CD4-positive, alpha-beta T cell (primary cell): ENCODE measurements around the gene MYOG. TPM values are rescaled to one million over a fixed set of nuclear protein-coding genes. Genes with fewer than 3 reads are reported as not detected.

Source experiments
- ATAC-seq: fragments of 200-7000 bp; cut with Tn5 transposase; one replicate; pipeline ENCODE4 v1.10.0; 2022; ENCODE audit warnings: mild to moderate bottlenecking; ENCODE audit not compliant: poor library complexity
- CTCF ChIA-PET: fragments of 350-600 bp; sonication (Branson Sonifier 250); formaldehyde crosslinking; loops from one replicate; lab custom pipeline; 2021; ENCODE audit warnings: antibody characterized with exemption, inconsistent platforms; lab: Charles Lee
- POLR2A ChIA-PET: fragments of 350-600 bp; sonication (Branson Sonifier 250); formaldehyde crosslinking; loops from one replicate; lab custom pipeline; 2021; ENCODE audit warnings: antibody characterized with exemption, inconsistent platforms; lab: Charles Lee
- DNase-seq, 14 experiments: peaks; one replicate each; pipeline ENCODE4 v3.0.0-alpha.2; 2013 to 2020; ENCODE audit warnings: mixed read lengths in 2 of 14
- H3K27ac ChIP-seq, 2 donors: one replicate each; pipeline versions ENCODE4 v1.5.1 to v1.7.0; 2013; ENCODE audit warnings: low read length in 2 of 2, low read depth in 1 of 2, mild to moderate bottlenecking in 1 of 2
- H3K27me3 ChIP-seq, 2 experiments: 1 replicate in 1 of 2; 2 replicates in 1 of 2; pipeline versions ENCODE4 v1.6.1 to v1.7.0; 2013; ENCODE audit warnings: low read length in 2 of 2, control low read depth in 1 of 2, mild to moderate bottlenecking in 1 of 2, moderate library complexity in 1 of 2; ENCODE audit not compliant: insufficient read depth in 2 of 2, control insufficient read depth in 1 of 2
- H3K36me3 ChIP-seq: one replicate; pipeline ENCODE4 v1.6.1; 2013; ENCODE audit warnings: low read length, control low read depth; ENCODE audit not compliant: insufficient read depth
- H3K4me1 ChIP-seq: one replicate; pipeline ENCODE4 v1.6.1; 2013; ENCODE audit warnings: low read length, control low read depth; ENCODE audit not compliant: insufficient read depth
- H3K4me3 ChIP-seq: one replicate; pipeline ENCODE4 v1.5.1; 2013; ENCODE audit warnings: mild to moderate bottlenecking, low read length, moderate library complexity
- H3K9me3 ChIP-seq, 2 experiments: 1 replicate in 1 of 2; 2 replicates in 1 of 2; pipeline versions ENCODE4 v1.6.1 to v1.7.0; 2013; ENCODE audit warnings: low read length in 2 of 2, mild to moderate bottlenecking in 2 of 2, control low read depth in 1 of 2, moderate library complexity in 1 of 2; ENCODE audit not compliant: control insufficient read depth in 1 of 2, insufficient read depth in 1 of 2
- H3K27ac Mint-ChIP-seq: one replicate; pipeline ENCODE4 v1.8.0; 2020; ENCODE audit warnings: mixed read lengths
- H3K27me3 Mint-ChIP-seq: one replicate; pipeline ENCODE4 v1.8.0; 2021; ENCODE audit warnings: mixed read lengths
- H3K36me3 Mint-ChIP-seq: one replicate; pipeline ENCODE4 v1.8.0; 2021; ENCODE audit warnings: low read depth, mixed read lengths
- H3K4me1 Mint-ChIP-seq: one replicate; pipeline ENCODE4 v1.8.0; 2021; ENCODE audit warnings: low read depth, mixed read lengths
- H3K4me3 Mint-ChIP-seq: one replicate; pipeline ENCODE4 v1.8.0; 2020; ENCODE audit warnings: mild to moderate bottlenecking, mixed read lengths
- H3K9me3 Mint-ChIP-seq: one replicate; pipeline ENCODE4 v1.8.0; 2020; ENCODE audit warnings: mixed read lengths
- intact Hi-C, 2 experiments: fragments of 100-400 bp; cut with DNase I in 1 of 2; cut with micrococcal nuclease in 1 of 2; formaldehyde crosslinking; loops; one replicate each; pipeline versions ENCODE4 v1.15.1 to v1.9.0; 2023 to 2025; cut with DNase I, micrococcal nuclease
- total RNA-seq, 174 experiments: library from RNA in 2 of 174; stranded (reverse) in 2 of 174; gene quantifications; one replicate each; pipeline ENCODE4 v1.2.3 and lab custom pipeline; 2021 to 2026
- TF ChIP-seq, protein P1 (sequence below): fragments of 200-600 bp; IDR thresholded peaks from one replicate; pipeline ENCODE4 v1.8.0; 2022; ENCODE audit warnings: antibody characterized with exemption, mild to moderate bottlenecking

The MYOG gene
- total RNA-seq, 2 experiments from 2014 or later: not detected

DNA sequence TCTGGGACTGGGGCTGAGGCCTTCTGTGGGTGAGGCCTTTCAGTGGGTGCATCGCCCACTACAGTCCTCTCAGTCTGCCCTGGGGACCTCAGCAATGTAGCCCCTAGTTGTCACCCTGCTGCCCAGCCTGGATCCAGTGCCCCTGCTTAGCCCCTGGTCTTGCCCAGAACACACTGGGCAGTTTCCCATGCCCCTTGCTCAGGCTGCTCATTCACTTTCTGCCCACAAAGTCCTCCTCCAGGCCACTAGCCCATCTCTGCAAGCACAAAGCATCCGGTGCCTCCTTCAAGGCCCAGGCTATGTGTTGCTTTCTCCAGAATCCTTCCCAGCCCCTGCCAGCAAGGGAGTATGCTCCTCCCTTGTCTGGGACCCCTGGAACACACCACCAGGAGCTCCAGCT is 36.3 kb upstream of the MYOG start:
- Mint-ChIP-seq H3K4me1 (peaks cover 8% of the 10 kb centered on the region), H3K27me3 (peaks cover 86% of the 10 kb centered on the region), H3K4me3 (no peak overlapping the region), H3K9me3 (no peaks in the 10 kb centered on the region), H3K36me3 (no peaks in the 10 kb centered on the region), H3K27ac (no peak overlapping the region)
- peaks cover 0 to 11% of the 10 kb centered on the region in 2 experiments for H3K9me3 ChIP-seq
- intact Hi-C loops: no loop called here
- H3K4me1 ChIP-seq: peaks cover 2% of the 10 kb centered on the region
- no peak for DNase-seq
- H3K27ac ChIP-seq: no peak overlapping the region
- TF ChIP-seq, protein P1, sequence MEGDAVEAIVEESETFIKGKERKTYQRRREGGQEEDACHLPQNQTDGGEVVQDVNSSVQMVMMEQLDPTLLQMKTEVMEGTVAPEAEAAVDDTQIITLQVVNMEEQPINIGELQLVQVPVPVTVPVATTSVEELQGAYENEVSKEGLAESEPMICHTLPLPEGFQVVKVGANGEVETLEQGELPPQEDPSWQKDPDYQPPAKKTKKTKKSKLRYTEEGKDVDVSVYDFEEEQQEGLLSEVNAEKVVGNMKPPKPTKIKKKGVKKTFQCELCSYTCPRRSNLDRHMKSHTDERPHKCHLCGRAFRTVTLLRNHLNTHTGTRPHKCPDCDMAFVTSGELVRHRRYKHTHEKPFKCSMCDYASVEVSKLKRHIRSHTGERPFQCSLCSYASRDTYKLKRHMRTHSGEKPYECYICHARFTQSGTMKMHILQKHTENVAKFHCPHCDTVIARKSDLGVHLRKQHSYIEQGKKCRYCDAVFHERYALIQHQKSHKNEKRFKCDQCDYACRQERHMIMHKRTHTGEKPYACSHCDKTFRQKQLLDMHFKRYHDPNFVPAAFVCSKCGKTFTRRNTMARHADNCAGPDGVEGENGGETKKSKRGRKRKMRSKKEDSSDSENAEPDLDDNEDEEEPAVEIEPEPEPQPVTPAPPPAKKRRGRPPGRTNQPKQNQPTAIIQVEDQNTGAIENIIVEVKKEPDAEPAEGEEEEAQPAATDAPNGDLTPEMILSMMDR: no peak
- H3K36me3 ChIP-seq: no peaks in the 10 kb centered on the region
- no peak overlapping the region for H3K4me3 ChIP-seq
- no peak for ATAC-seq
- H3K27me3 ChIP-seq: peaks cover 44 to 77% of the 10 kb centered on the region in 2 experiments
- POLR2A ChIA-PET: no interaction called here
- CTCF ChIA-PET: no interaction called here

DNA sequence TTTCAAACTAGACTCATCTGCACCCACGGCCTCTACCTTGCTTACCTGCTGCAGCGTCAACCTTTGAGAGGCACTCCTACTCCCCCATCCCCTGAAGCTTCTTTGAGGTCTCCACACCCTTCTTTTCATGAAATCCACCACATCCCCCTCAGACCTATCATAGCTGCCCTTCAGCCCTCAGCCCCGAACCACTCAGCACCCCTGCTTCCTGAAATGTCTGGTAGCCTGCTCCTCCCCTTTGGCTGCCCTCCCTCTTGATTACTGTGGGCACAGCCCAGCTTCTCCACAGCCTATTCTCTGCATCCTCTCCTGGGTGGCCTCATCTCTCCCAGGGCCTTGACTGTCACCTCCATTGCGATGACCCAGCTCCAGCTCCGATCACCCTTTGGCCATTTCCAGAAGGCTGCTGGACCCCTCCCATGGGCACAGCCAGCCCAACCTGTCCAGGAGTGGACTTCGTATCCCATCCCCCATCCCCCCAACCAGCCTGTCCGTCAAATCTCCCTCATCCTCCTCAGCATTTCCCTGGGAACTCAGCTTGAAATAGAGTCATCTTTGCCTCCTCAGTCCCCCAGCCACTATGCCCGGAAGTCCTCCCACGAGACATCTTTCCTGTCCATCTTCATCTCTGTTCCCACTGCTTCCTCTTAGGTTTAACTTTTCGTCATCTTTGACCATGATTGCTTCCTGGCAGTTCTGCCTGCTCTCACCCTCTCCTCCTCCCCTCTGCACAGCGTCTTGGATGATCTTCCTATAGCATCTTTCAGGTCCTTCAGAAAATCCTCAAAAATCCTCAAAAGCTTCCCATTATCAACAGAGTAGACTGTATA is 35.6 kb upstream of the MYOG start:
- Mint-ChIP-seq H3K9me3 (no peaks in the 10 kb centered on the region), H3K27ac (no peak overlapping the region), H3K4me3 (no peak overlapping the region), H3K36me3 (no peaks in the 10 kb centered on the region), H3K4me1 (peaks cover 5% of the 10 kb centered on the region), H3K27me3 (peaks cover 85% of the 10 kb centered on the region)
- H3K4me3 ChIP-seq: no peak overlapping the region
- intact Hi-C loops: no loop called here
- ChIA-PET CTCF (no interaction called here), POLR2A (no interaction called here)
- H3K27ac ChIP-seq: no peak overlapping the region
- TF ChIP-seq, protein P1: no peak
- no peaks in the 10 kb centered on the region for H3K36me3 ChIP-seq
- H3K27me3 ChIP-seq: peaks cover 39 to 73% of the 10 kb centered on the region in 2 experiments
- no peak for ATAC-seq
- peaks cover 0 to 11% of the 10 kb centered on the region in 2 experiments for H3K9me3 ChIP-seq
- DNase-seq: peak in 1 of 14 experiments; percentile 20
- no peaks in the 10 kb centered on the region for H3K4me1 ChIP-seq

GRCh38 chr1:203120325-203121153 is 34.7 kb upstream of the MYOG start:
- no peak overlapping the region for H3K27ac ChIP-seq
- peaks cover 5% of the 10 kb centered on the region for H3K4me1 Mint-ChIP-seq
- DNase-seq (no peak), ATAC-seq (no peak)
- no peak overlapping the region for H3K4me3 ChIP-seq
- H3K9me3 Mint-ChIP-seq: no peaks in the 10 kb centered on the region
- TF ChIP-seq, protein P1: no peak
- CTCF ChIA-PET: no interaction called here
- peaks cover 0 to 11% of the 10 kb centered on the region in 2 experiments for H3K9me3 ChIP-seq
- no peak overlapping the region for H3K27ac Mint-ChIP-seq
- no peaks in the 10 kb centered on the region for H3K36me3 Mint-ChIP-seq
- intact Hi-C loops: no loop called here
- H3K27me3 ChIP-seq: peaks cover 36 to 67% of the 10 kb centered on the region in 2 experiments
- POLR2A ChIA-PET: no interaction called here
- H3K27me3 Mint-ChIP-seq: peaks cover 76% of the 10 kb centered on the region
- no peaks in the 10 kb centered on the region for H3K4me1 ChIP-seq
- H3K4me3 Mint-ChIP-seq: no peak overlapping the region
- no peaks in the 10 kb centered on the region for H3K36me3 ChIP-seq
